ENCODE measurements around the gene ATP1A3.
"Not testable (repeated sequence)": the region's sequence is repeated elsewhere in the genome, so short reads cannot be mapped to it uniquely, and the experiment has no call there.

ATP1A3 gene

GRCh38 chr19:41939861-41940730 is 53.9 kb downstream of the ATP1A3 start:
- H3K27ac ChIP-seq (ENCODE audit: low read length) = no peak overlapping the region
- H3K36me3 ChIP-seq (ENCODE audit: control insufficient read depth in 1 of 2, insufficient read depth in 2 of 2, low read length in 2 of 2) = no peaks in the 10 kb centered on the region
- H3K4me3 ChIP-seq (ENCODE audit: low read depth in 1 of 2, low read length in 2 of 2) = peak overlapping the region; percentile 26 to 52
- peaks cover 17% of the 10 kb centered on the region for H3K27me3 ChIP-seq (ENCODE audit: low read depth, low read length)
- no peaks in the 10 kb centered on the region for H3K9me3 ChIP-seq (ENCODE audit: control insufficient read depth in 1 of 2, low read length in 2 of 2)
- peaks cover 0 to 19% of the 10 kb centered on the region in 2 donors for H3K4me1 ChIP-seq (ENCODE audit: control insufficient read depth in 1 of 2, insufficient read depth in 2 of 2, low read length in 2 of 2)

GRCh38 chr19:41939209-41939608 is 54.8 kb downstream of the ATP1A3 start:
- not testable (repeated sequence) for H3K36me3 ChIP-seq (ENCODE audit: control insufficient read depth in 1 of 2, insufficient read depth in 2 of 2, low read length in 2 of 2); H3K9me3 ChIP-seq (ENCODE audit: control insufficient read depth in 1 of 2, low read length in 2 of 2); H3K27ac ChIP-seq (ENCODE audit: low read length); H3K4me3 ChIP-seq (ENCODE audit: low read depth in 1 of 2, low read length in 2 of 2)
- Histone ChIP-seq H3K27me3 (ENCODE audit: low read depth, low read length) (peaks cover 21% of the 10 kb centered on the region), H3K4me1 (ENCODE audit: control insufficient read depth in 1 of 2, insufficient read depth in 2 of 2, low read length in 2 of 2) (peaks cover 0 to 19% of the 10 kb centered on the region in 2 donors)

GRCh38 chr19:41937525-41938468 is 56.2 kb downstream of the ATP1A3 start:
- H3K36me3 ChIP-seq (ENCODE audit: control insufficient read depth in 1 of 2, insufficient read depth in 2 of 2, low read length in 2 of 2) = no peaks in the 10 kb centered on the region
- peaks cover 29% of the 10 kb centered on the region for H3K27me3 ChIP-seq (ENCODE audit: low read depth, low read length)
- no peak overlapping the region for H3K4me3 ChIP-seq (ENCODE audit: low read depth in 1 of 2, low read length in 2 of 2)
- peaks cover 0 to 21% of the 10 kb centered on the region in 2 donors for H3K4me1 ChIP-seq (ENCODE audit: control insufficient read depth in 1 of 2, insufficient read depth in 2 of 2, low read length in 2 of 2)
- H3K27ac ChIP-seq (ENCODE audit: low read length) = no peak overlapping the region
- no peaks in the 10 kb centered on the region for H3K9me3 ChIP-seq (ENCODE audit: control insufficient read depth in 1 of 2, low read length in 2 of 2)

- Histone ChIP-seq H3K4me1 (ENCODE audit: control insufficient read depth in 1 of 2, insufficient read depth in 2 of 2, low read length in 2 of 2) (peaks cover 0 to 27% of the 10 kb centered on the region in 2 donors), H3K4me3 (ENCODE audit: low read depth in 1 of 2, low read length in 2 of 2) (no peak overlapping the region), H3K27ac (ENCODE audit: low read length) (no peak overlapping the region), H3K36me3 (ENCODE audit: control insufficient read depth in 1 of 2, insufficient read depth in 2 of 2, low read length in 2 of 2) (no peaks in the 10 kb centered on the region), H3K27me3 (ENCODE audit: low read depth, low read length) (peaks cover 37% of the 10 kb centered on the region), H3K9me3 (ENCODE audit: control insufficient read depth in 1 of 2, low read length in 2 of 2) (no peaks in the 10 kb centered on the region)
Observed at GRCh38 chr19:41936961-41937360, 57.1 kb downstream of the ATP1A3 start.

- no peak overlapping the region for H3K4me3 ChIP-seq (ENCODE audit: low read depth in 1 of 2, low read length in 2 of 2)
- H3K36me3 ChIP-seq (ENCODE audit: control insufficient read depth in 1 of 2, insufficient read depth in 2 of 2, low read length in 2 of 2) = no peaks in the 10 kb centered on the region
- H3K9me3 ChIP-seq (ENCODE audit: control insufficient read depth in 1 of 2, low read length in 2 of 2) = no peaks in the 10 kb centered on the region
- H3K27me3 ChIP-seq (ENCODE audit: low read depth, low read length) = peaks cover 35% of the 10 kb centered on the region
- H3K27ac ChIP-seq (ENCODE audit: low read length) = no peak overlapping the region
- peaks cover 0 to 27% of the 10 kb centered on the region in 2 donors for H3K4me1 ChIP-seq (ENCODE audit: control insufficient read depth in 1 of 2, insufficient read depth in 2 of 2, low read length in 2 of 2)
Observed at GRCh38 chr19:41936416-41936850, 57.6 kb downstream of the ATP1A3 start.

DNA sequence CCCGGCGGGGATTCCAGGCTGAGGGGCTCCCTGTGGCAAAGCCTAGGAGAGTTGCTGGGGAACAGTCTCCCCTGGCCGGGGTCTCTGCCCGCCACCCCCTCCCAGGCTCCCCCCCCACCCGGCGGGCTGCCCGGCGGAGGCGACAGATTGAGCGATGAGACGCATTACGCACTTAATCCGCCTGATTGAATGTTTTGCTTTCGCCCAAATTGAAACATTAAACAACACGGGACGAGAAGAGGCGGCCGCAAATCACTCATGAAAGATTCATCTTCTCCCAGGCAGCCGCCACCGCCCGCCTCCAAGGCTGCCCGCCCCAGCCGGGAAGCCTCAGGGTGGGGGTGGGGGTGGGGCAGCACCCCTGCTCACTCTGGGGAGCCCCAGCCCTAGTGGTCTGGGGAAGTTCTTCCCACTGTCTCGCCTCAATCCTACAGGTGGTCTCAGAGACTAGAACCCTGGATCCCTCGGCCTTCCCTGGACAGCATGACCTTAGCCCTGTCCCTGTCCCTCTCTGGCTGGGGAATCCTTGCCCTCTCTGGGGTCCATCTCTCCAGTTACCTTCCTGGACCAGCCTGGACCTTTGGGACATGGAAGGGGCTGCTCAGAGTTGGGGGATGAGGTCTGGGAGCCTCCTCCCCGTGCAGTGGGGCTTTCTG is 58.1 kb downstream of the ATP1A3 start:
- no peaks in the 10 kb centered on the region for H3K9me3 ChIP-seq (ENCODE audit: control insufficient read depth in 1 of 2, low read length in 2 of 2)
- H3K4me1 ChIP-seq (ENCODE audit: control insufficient read depth in 1 of 2, insufficient read depth in 2 of 2, low read length in 2 of 2) = peaks cover 0 to 22% of the 10 kb centered on the region in 2 donors
- H3K4me3 ChIP-seq (ENCODE audit: low read depth in 1 of 2, low read length in 2 of 2) = no peak overlapping the region
- peaks cover 34% of the 10 kb centered on the region for H3K27me3 ChIP-seq (ENCODE audit: low read depth, low read length)
- H3K27ac ChIP-seq (ENCODE audit: low read length) = no peak overlapping the region
- H3K36me3 ChIP-seq (ENCODE audit: control insufficient read depth in 1 of 2, insufficient read depth in 2 of 2, low read length in 2 of 2) = no peaks in the 10 kb centered on the region

- H3K27me3 ChIP-seq (ENCODE audit: low read depth, low read length) = peaks cover 44% of the 10 kb centered on the region
- no peak overlapping the region for H3K4me3 ChIP-seq (ENCODE audit: low read depth in 1 of 2, low read length in 2 of 2)
- no peak overlapping the region for H3K27ac ChIP-seq (ENCODE audit: low read length)
- peaks cover 0 to 14% of the 10 kb centered on the region in 2 donors for H3K4me1 ChIP-seq (ENCODE audit: control insufficient read depth in 1 of 2, insufficient read depth in 2 of 2, low read length in 2 of 2)
- H3K9me3 ChIP-seq (ENCODE audit: control insufficient read depth in 1 of 2, low read length in 2 of 2) = no peaks in the 10 kb centered on the region
- no peaks in the 10 kb centered on the region for H3K36me3 ChIP-seq (ENCODE audit: control insufficient read depth in 1 of 2, insufficient read depth in 2 of 2, low read length in 2 of 2)
Observed at GRCh38 chr19:41934849-41935374, 59.1 kb downstream of the ATP1A3 start.

GRCh38 chr19:41933693-41934426 is 60.2 kb downstream of the ATP1A3 start:
- Histone ChIP-seq H3K9me3 (ENCODE audit: control insufficient read depth in 1 of 2, low read length in 2 of 2) (no peaks in the 10 kb centered on the region), H3K4me3 (ENCODE audit: low read depth in 1 of 2, low read length in 2 of 2) (no peak overlapping the region), H3K27ac (ENCODE audit: low read length) (no peak overlapping the region), H3K4me1 (ENCODE audit: control insufficient read depth in 1 of 2, insufficient read depth in 2 of 2, low read length in 2 of 2) (peaks cover 0 to 16% of the 10 kb centered on the region in 2 donors), H3K36me3 (ENCODE audit: control insufficient read depth in 1 of 2, insufficient read depth in 2 of 2, low read length in 2 of 2) (no peaks in the 10 kb centered on the region), H3K27me3 (ENCODE audit: low read depth, low read length) (peaks cover 54% of the 10 kb centered on the region)

- H3K36me3 ChIP-seq (ENCODE audit: control insufficient read depth in 1 of 2, insufficient read depth in 2 of 2, low read length in 2 of 2) = no peaks in the 10 kb centered on the region
- no peaks in the 10 kb centered on the region for H3K9me3 ChIP-seq (ENCODE audit: control insufficient read depth in 1 of 2, low read length in 2 of 2)
- no peak overlapping the region for H3K27ac ChIP-seq (ENCODE audit: low read length)
- peaks cover 0 to 26% of the 10 kb centered on the region in 2 donors for H3K4me1 ChIP-seq (ENCODE audit: control insufficient read depth in 1 of 2, insufficient read depth in 2 of 2, low read length in 2 of 2)
- H3K27me3 ChIP-seq (ENCODE audit: low read depth, low read length) = peaks cover 61% of the 10 kb centered on the region
- H3K4me3 ChIP-seq (ENCODE audit: low read depth in 1 of 2, low read length in 2 of 2) = no peak overlapping the region
Observed at GRCh38 chr19:41932720-41933332, 61.2 kb downstream of the ATP1A3 start.

- no peak overlapping the region for H3K4me3 ChIP-seq (ENCODE audit: low read depth in 1 of 2, low read length in 2 of 2)
- H3K27me3 ChIP-seq (ENCODE audit: low read depth, low read length) = peaks cover 66% of the 10 kb centered on the region
- no peak overlapping the region for H3K27ac ChIP-seq (ENCODE audit: low read length)
- no peaks in the 10 kb centered on the region for H3K36me3 ChIP-seq (ENCODE audit: control insufficient read depth in 1 of 2, insufficient read depth in 2 of 2, low read length in 2 of 2)
- peaks cover 0 to 28% of the 10 kb centered on the region in 2 donors for H3K4me1 ChIP-seq (ENCODE audit: control insufficient read depth in 1 of 2, insufficient read depth in 2 of 2, low read length in 2 of 2)
- H3K9me3 ChIP-seq (ENCODE audit: control insufficient read depth in 1 of 2, low read length in 2 of 2) = no peaks in the 10 kb centered on the region
Observed at GRCh38 chr19:41932259-41932719, 61.7 kb downstream of the ATP1A3 start.

Data from muscle layer of duodenum (tissue), 2 donors.